BE2C (cell line): ENCODE results near the gene SNCG.
"Not testable (repeated sequence)": the region's sequence is repeated elsewhere in the genome, so short reads cannot be mapped to it uniquely, and the experiment has no call there.

Experiments
- DNase-seq: peaks from one replicate; pipeline ENCODE4 v3.0.0-alpha.2; 2020
- H3K27me3 ChIP-seq: fragments of 250-450 bp; sonication (Bioruptor Pico); 2 replicates; pipeline ENCODE4 v1.5.1; 2020; ENCODE audit warnings: mild to moderate bottlenecking
- H3K36me3 ChIP-seq: fragments of 250-450 bp; sonication (Bioruptor Pico); 2 replicates; pipeline ENCODE4 v1.5.1; 2020; ENCODE audit warnings: mild to moderate bottlenecking
- H3K4me1 ChIP-seq: fragments of 250-450 bp; sonication (Bioruptor Pico); 2 replicates; pipeline ENCODE4 v1.5.1; 2020
- H3K4me3 ChIP-seq: 2 replicates; pipeline ENCODE4 v1.5.1; 2011; ENCODE audit warnings: low read depth, low read length
- H3K9me3 ChIP-seq: fragments of 250-450 bp; sonication (Bioruptor Pico); 2 replicates; pipeline ENCODE4 v1.5.1; 2020
- TF ChIP-seq, protein P1 (sequence below): IDR thresholded peaks from 2 replicates; pipeline ENCODE4 v1.5.1; 2012; ENCODE audit warnings: mild to moderate bottlenecking, low read depth, low read length

SNCG gene

DNA sequence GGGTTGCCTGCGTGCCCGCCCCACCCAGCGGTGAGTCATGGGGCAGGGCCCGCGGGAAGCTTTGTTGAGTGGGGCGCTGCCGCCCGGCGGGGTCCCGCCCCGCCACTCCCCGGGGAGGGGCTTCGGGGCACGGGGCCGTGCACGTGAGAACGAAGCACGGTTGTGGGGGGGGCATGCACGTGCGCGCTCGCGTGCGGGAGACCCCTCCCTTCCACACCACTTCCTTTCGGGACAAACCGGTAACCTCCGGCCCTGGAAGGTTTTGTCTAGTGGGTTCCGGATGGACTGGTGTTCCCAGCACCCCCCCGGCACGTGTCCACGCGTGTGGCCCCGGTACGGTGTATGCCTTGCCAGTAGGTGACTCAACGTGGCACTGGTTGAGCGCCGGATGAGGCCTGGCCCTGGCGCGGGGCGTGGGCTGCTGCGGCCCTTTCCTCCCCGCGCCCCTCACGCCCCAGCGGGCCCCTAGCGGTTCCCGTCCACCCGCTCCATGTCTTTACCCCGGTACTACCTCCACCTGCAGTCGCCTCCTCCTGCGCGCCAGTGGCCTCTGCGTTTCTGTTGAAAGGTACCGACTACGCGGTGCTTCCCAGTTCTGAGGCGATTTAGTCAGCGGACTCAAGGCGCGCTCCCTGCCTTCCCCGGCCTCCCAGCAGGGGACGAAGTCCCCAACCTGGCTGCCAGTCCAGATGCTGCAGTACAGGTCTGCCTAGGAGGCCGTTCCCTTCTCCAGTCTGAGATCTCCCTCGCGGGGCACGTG lies 13.0 kb downstream of the SNCG start:
- no peak overlapping the region for H3K4me3 ChIP-seq
- no peaks in the 10 kb centered on the region for H3K27me3 ChIP-seq
- no peaks in the 10 kb centered on the region for H3K36me3 ChIP-seq
- peaks cover 7% of the 10 kb centered on the region for H3K4me1 ChIP-seq
- no peaks in the 10 kb centered on the region for H3K9me3 ChIP-seq
- DNase-seq: no peak
- TF ChIP-seq, protein P1, sequence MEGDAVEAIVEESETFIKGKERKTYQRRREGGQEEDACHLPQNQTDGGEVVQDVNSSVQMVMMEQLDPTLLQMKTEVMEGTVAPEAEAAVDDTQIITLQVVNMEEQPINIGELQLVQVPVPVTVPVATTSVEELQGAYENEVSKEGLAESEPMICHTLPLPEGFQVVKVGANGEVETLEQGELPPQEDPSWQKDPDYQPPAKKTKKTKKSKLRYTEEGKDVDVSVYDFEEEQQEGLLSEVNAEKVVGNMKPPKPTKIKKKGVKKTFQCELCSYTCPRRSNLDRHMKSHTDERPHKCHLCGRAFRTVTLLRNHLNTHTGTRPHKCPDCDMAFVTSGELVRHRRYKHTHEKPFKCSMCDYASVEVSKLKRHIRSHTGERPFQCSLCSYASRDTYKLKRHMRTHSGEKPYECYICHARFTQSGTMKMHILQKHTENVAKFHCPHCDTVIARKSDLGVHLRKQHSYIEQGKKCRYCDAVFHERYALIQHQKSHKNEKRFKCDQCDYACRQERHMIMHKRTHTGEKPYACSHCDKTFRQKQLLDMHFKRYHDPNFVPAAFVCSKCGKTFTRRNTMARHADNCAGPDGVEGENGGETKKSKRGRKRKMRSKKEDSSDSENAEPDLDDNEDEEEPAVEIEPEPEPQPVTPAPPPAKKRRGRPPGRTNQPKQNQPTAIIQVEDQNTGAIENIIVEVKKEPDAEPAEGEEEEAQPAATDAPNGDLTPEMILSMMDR: no peak

DNA sequence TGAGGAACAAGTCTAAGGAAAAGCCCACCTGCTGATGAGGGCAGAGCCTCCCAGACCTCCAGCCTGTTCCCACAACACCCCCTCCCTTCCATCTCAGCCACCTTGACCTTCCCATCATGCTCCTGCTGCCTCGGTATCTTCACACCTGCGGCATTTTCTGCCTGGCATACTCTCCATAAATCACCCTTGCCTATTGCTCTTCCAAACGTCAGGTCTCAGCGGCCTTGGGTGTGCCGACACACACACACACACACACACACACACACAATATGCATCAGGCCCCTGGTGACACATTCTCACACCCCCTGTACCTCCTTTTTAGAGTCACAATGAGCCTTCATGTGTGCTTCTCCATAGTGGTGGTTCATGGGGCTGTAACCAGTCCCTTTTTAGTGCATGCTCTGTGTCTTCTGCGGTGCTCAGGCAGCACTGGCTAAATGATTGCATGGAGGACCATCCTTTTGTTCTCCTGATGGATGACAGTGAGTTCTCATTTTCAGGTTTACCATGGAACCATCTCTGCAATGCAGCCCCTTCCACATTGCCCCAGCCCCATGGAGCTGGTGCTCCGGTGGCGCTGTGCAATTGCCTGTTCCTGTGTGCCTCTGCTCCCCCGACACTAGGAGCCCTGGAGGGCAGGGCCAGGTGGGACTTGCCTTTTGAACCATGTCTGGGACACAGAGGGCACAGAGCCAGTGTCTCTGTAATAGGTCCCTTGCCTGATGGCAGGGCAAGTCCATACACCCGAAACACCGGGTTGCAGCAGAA lies 14.4 kb downstream of the SNCG start:
- Histone ChIP-seq H3K27me3 (no peaks in the 10 kb centered on the region), H3K4me1 (no peaks in the 10 kb centered on the region), H3K9me3 (no peaks in the 10 kb centered on the region), H3K36me3 (no peaks in the 10 kb centered on the region), H3K4me3 (no peak overlapping the region)
- no peak for DNase-seq
- TF ChIP-seq, protein P1: no peak

DNA sequence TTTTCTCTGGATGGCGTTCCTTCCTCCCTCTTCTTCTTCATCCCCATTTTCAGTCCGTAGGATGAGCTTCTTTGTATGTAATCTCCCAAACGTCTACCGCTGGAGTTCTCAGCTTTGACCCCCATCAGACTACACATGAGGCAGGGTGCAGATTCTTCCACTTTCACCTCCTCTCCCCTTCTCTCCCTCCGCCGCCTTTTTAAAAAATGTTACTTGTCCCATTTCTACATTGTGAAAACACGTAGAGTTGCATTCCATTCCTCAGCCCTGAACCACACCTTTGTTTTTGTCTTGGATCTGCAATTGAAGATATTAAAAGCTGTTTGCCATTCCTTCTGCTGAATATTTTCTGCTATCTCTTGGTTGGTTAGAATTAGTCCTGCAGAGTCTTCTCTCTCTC lies 16.1 kb downstream of the SNCG start:
- Histone ChIP-seq H3K27me3 (no peaks in the 10 kb centered on the region), H3K9me3 (no peaks in the 10 kb centered on the region), H3K4me3 (no peak overlapping the region), H3K36me3 (no peaks in the 10 kb centered on the region), H3K4me1 (no peaks in the 10 kb centered on the region)
- no peak for DNase-seq
- TF ChIP-seq, protein P1: no peak

DNA sequence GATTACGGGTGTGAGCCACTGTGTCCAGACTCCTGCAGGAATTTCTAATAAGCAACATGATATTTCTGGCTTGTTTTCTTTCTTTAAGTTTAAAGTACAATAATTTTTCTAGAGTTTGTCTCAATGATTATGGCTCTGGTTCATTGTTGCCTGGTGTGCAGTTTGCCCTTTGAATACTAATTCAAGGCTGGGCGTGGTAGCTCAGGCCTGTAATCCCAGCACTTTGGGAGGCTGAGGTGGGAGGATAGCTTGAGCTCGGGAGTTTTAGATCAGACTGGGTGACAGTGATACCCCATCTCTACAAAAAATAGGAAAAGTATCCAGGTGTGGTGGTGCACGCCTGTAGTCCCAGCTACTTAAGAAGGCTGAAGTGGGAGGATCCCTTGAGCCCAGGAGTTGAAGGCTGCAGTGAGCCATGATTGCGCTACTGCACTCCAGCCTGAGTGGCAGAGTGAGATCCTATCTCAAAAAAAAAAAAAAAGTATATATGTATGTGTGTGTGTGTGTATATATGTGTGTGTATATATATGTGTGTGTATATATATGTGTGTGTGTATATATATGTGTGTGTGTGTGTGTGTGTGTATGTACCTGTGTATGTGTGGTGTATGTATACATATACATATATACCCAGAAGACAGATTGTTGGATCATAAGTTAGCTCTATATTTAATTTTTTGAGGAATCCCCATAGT lies 18.1 kb downstream of the SNCG start:
- no peaks in the 10 kb centered on the region for H3K27me3 ChIP-seq
- H3K36me3 ChIP-seq: no peaks in the 10 kb centered on the region
- TF ChIP-seq, protein P1: no peak
- no peak for DNase-seq
- no peak overlapping the region for H3K4me3 ChIP-seq
- no peaks in the 10 kb centered on the region for H3K4me1 ChIP-seq
- no peaks in the 10 kb centered on the region for H3K9me3 ChIP-seq

DNA sequence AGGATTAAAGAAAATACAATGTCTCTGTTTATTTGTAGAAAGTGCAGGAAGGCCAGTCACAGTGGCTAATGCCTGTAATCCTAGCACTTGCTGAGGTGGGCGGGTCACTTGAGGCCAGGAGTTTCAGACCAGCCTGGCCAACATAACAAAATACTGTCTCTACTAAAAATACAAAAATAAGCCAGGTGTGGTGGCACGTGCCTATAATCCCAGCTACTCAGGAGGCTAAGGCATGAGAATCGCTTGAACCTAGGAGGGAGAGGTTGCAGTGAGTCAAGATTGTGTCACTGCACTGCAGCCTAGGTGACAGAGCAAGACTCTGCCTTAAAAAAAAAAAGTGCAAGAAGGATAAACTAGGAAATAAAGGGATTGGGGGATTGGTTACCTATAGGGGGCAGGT lies 20.1 kb downstream of the SNCG start:
- not testable (repeated sequence) for H3K9me3 ChIP-seq, H3K4me3 ChIP-seq, H3K4me1 ChIP-seq, H3K27me3 ChIP-seq, H3K36me3 ChIP-seq, DNase-seq

DNA sequence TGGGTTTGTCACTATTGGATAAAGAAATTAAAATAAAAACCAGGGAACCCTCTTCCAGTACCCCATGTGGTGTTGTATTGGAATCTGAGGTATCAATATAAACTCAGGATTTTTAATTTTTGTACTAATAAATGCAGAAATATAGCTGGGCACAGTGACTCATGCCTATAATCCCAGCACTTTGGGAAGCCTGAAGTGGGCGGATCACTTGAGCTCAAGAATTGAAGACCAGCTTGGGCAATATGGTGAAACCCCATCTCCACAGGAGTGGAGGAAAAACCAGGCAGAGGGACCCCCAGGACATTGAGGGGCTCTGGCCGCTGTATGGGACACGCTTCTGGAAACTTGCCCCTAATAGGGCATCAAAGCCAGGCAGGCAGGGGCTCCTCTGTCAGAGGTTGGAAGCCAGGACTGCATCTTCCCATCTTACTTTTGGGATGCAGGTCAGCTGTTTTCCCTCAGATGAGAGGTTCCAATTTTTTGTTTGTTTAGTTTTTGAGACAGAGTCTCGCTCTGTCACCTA lies 21.0 kb downstream of the SNCG start:
- Histone ChIP-seq H3K4me3 (no peak overlapping the region), H3K4me1 (no peaks in the 10 kb centered on the region), H3K9me3 (no peaks in the 10 kb centered on the region), H3K36me3 (no peaks in the 10 kb centered on the region), H3K27me3 (no peaks in the 10 kb centered on the region)
- no peak for DNase-seq
- TF ChIP-seq, protein P1: no peak
